Activated CD8-positive, alpha-beta T cell treated with anti-CD3 and anti-CD28 coated beads for 36 hours (primary cell): ENCODE measurements around the gene TSEN15. TPM values are rescaled to one million over a fixed set of nuclear protein-coding genes. Genes with fewer than 3 reads are reported as not detected.

Experiments used
- ATAC-seq: fragments of 200-7000 bp; cut with Tn5 transposase; one replicate; pipeline ENCODE4 v1.10.0; 2021; ENCODE audit warnings: mild to moderate bottlenecking, moderate library complexity
- CTCF ChIA-PET: fragments of 350-600 bp; sonication (Branson Sonifier 250); formaldehyde crosslinking; loops from one replicate; lab custom pipeline; 2021; ENCODE audit warnings: antibody characterized with exemption; lab: Charles Lee
- POLR2A ChIA-PET: fragments of 350-600 bp; sonication (Branson Sonifier 250); formaldehyde crosslinking; loops from one replicate; lab custom pipeline; 2021; ENCODE audit warnings: antibody characterized with exemption; lab: Charles Lee
- DNase-seq: peaks from one replicate; pipeline ENCODE4 v3.0.0-alpha.2; 2020
- H3K27ac Mint-ChIP-seq: one replicate; pipeline ENCODE4 v1.8.0; 2021; ENCODE audit warnings: mild to moderate bottlenecking, mixed read lengths
- H3K27me3 Mint-ChIP-seq: one replicate; pipeline ENCODE4 v1.8.0; 2021; ENCODE audit warnings: mixed read lengths
- H3K36me3 Mint-ChIP-seq: one replicate; pipeline ENCODE4 v1.8.0; 2021; ENCODE audit warnings: low read depth, mixed read lengths
- H3K4me1 Mint-ChIP-seq: one replicate; pipeline ENCODE4 v1.8.0; 2021; ENCODE audit warnings: low read depth, mixed read lengths
- H3K4me3 Mint-ChIP-seq: one replicate; pipeline ENCODE4 v1.8.0; 2021; ENCODE audit warnings: mild to moderate bottlenecking, moderate library complexity, mixed read lengths
- H3K9me3 Mint-ChIP-seq: one replicate; pipeline ENCODE4 v1.8.0; 2021; ENCODE audit warnings: mixed read lengths
- CTCF ChIP-seq: fragments of 200-600 bp; IDR thresholded peaks from one replicate; pipeline ENCODE4 v1.8.0; 2022; ENCODE audit warnings: antibody characterized with exemption, mild to moderate bottlenecking
- intact Hi-C: fragments of 100-400 bp; cut with micrococcal nuclease; formaldehyde crosslinking; loops from one replicate; pipeline ENCODE4 v1.10.0; 2022
- total RNA-seq, 2 experiments: library from RNA; stranded (reverse); gene quantifications; one replicate each; pipeline ENCODE4 v1.2.3, GENCODE V29; 2021

TSEN15 gene
- total RNA-seq = 10 to 100 TPM; 48.2 to 49.1 TPM

- Mint-ChIP-seq H3K27ac (peak within 1 kb of the TSS; percentile 98), H3K9me3 (peaks cover 3% of the 10 kb centered on the region), H3K27me3 (peaks cover 6% of the 10 kb centered on the region), H3K4me3 (peak within 1 kb of the TSS; percentile 86), H3K36me3 (peaks cover 28% of the 10 kb centered on the region), H3K4me1 (peaks cover 35% of the 10 kb centered on the region)
- intact Hi-C loops = no loop called here
- CTCF ChIA-PET = interaction anchor here (0.9 to 1.6 kb wide), 8 partner anchors 9 to 612 kb away, joined by 3 to 5 read pairs (median 3); no protein-coding TSS in a partner anchor
- TF ChIP-seq CTCF = no peak
- POLR2A ChIA-PET = interaction anchor here (0.6 to 2.9 kb wide), 10 partner anchors 9 to 136 kb away, joined by 3 to 41 read pairs (median 4); partner anchors contain the start of gene COLGALT2
- DNase-seq (peak; percentile 86), ATAC-seq (peak; percentile 93)
These were observed at the start of gene TSEN15 for GRCh38 chr1:184051485-184052193. TSEN15 (plus strand) TSS chr1:184051730; CDS start chr1:184051756, 26 bp downstream.

- no peaks in the 10 kb centered on the region for H3K9me3 Mint-ChIP-seq
- H3K36me3 Mint-ChIP-seq = no peaks in the 10 kb centered on the region
- ATAC-seq (no peak), DNase-seq (no peak)
- H3K4me3 Mint-ChIP-seq = no peak overlapping the region
- ChIA-PET POLR2A (no interaction called here), CTCF (no interaction called here)
- no peaks in the 10 kb centered on the region for H3K27me3 Mint-ChIP-seq
- peaks cover 12% of the 10 kb centered on the region for H3K4me1 Mint-ChIP-seq
- no peak for TF ChIP-seq CTCF
- intact Hi-C loops = no loop called here
- H3K27ac Mint-ChIP-seq = peak overlapping the region; percentile 39
These were observed 49.5 kb upstream of the TSEN15 start for GRCh38 chr1:184002071-184002470.

- POLR2A ChIA-PET = no interaction called here
- Mint-ChIP-seq H3K36me3 (no peaks in the 10 kb centered on the region), H3K27me3 (no peaks in the 10 kb centered on the region), H3K4me3 (no peak overlapping the region), H3K4me1 (peaks cover 12% of the 10 kb centered on the region), H3K27ac (no peak overlapping the region), H3K9me3 (no peaks in the 10 kb centered on the region)
- intact Hi-C loops = no loop called here
- DNase-seq = no peak
- no peak for ATAC-seq
- no peak for TF ChIP-seq CTCF
- CTCF ChIA-PET = interaction anchor here (1.2 kb wide), 1 partner anchor 659 kb away, joined by 3 read pairs; no protein-coding TSS in a partner anchor
These were observed 46.6 kb upstream of the TSEN15 start for GRCh38 chr1:184004935-184005334.

- CTCF ChIA-PET = interaction anchor here (0.8 to 1.2 kb wide), 3 partner anchors 8 to 659 kb away, joined by 3 to 4 read pairs (median 3); no protein-coding TSS in a partner anchor
- intact Hi-C loops = no loop called here
- POLR2A ChIA-PET = no interaction called here
- H3K36me3 Mint-ChIP-seq = no peaks in the 10 kb centered on the region
- H3K4me3 Mint-ChIP-seq = no peak overlapping the region
- no peak overlapping the region for H3K27ac Mint-ChIP-seq
- ATAC-seq (no peak), DNase-seq (no peak)
- H3K27me3 Mint-ChIP-seq = peaks cover 2% of the 10 kb centered on the region
- TF ChIP-seq CTCF = no peak
- no peaks in the 10 kb centered on the region for H3K9me3 Mint-ChIP-seq
- peaks cover 11% of the 10 kb centered on the region for H3K4me1 Mint-ChIP-seq
These were observed 46.0 kb upstream of the TSEN15 start for GRCh38 chr1:184005506-184005905.

- no peaks in the 10 kb centered on the region for H3K9me3 Mint-ChIP-seq
- no peak for TF ChIP-seq CTCF
These were observed 40.7 kb upstream of the TSEN15 start for GRCh38 chr1:184010788-184011187.

More at GRCh38 chr1:184010788-184011187, 40.7 kb upstream of the TSEN15 start:
- H3K4me1 Mint-ChIP-seq = no peaks in the 10 kb centered on the region
- H3K27me3 Mint-ChIP-seq = peaks cover 12% of the 10 kb centered on the region
- H3K36me3 Mint-ChIP-seq = no peaks in the 10 kb centered on the region
- no peak overlapping the region for H3K4me3 Mint-ChIP-seq
- no peak for DNase-seq
- ATAC-seq = no peak
- intact Hi-C loops = no loop called here
- POLR2A ChIA-PET = interaction anchor here (0.7 kb wide), 1 partner anchor 18 kb away, joined by 3 read pairs; no protein-coding TSS in a partner anchor
- H3K27ac Mint-ChIP-seq = no peak overlapping the region
- CTCF ChIA-PET = no interaction called here
